ENCODE results near the gene SHTN1. TPM values are rescaled to one million over a fixed set of nuclear protein-coding genes. Genes with fewer than 3 reads are reported as not detected.

The SHTN1 gene
- total and polyA plus RNA-seq, 2 of the 4 experiments (the other 2 are of a cell fraction), result 0.54 to 2.3 TPM

DNA sequence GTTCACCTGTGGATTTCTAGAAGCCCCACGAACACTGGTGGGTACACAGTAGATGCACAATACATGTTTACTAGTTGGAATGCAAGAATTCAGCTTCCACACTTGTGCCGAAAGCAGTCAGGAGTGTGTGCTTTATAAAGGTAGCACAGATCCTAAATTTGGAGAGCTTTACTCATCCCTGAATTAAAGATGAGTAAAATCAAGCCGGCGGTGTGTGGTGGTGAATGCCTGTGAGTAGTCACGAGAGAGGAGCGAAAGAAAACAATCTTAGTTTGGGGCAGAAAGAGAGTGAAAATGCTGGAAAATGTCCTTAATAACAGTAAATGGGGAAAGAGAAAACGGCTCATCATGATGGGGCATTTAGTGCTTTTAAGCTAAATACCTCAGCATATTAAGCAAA, 169.3 kb downstream of the SHTN1 start:
- 46% methylated on average over 4 of the region's 7 CpGs; no CpG with 5 or more reads in 1 of the 2 experiments for WGBS, 2 experiments (ENCODE audit: extremely low coverage in 2 of 2, insufficient read length in 1 of 2)
- Histone ChIP-seq H4K8ac (ENCODE audit: low read depth in 2 of 2, low read length in 2 of 2) (no peak overlapping the region), H2BK20ac (ENCODE audit: low read depth, low read length) (no peak overlapping the region), H4K5ac (ENCODE audit: low read depth, low read length) (no peak overlapping the region), H3K4me2 (ENCODE audit: low read depth, low read length) (no peak overlapping the region), H2BK5ac (ENCODE audit: low read depth, low read length, poor library complexity, severe bottlenecking) (no peak overlapping the region), H3K79me1 (ENCODE audit: low read depth in 1 of 2, low read length in 2 of 2) (no peaks in the 10 kb centered on the region), H3K14ac (replicated peaks; ENCODE audit: low read depth, low read length) (no peak overlapping the region), H3K9me1 (ENCODE audit: insufficient read depth, low read length) (no peaks in the 10 kb centered on the region), H3K9me3 (ENCODE audit: control insufficient read depth, insufficient read depth, low read length) (no peaks in the 10 kb centered on the region), H2AFZ (replicated peaks; ENCODE audit: low read length, poor library complexity) (no peak overlapping the region), H3K27ac (ENCODE audit: insufficient read depth, low read length) (no peak overlapping the region), H3K27me3 (ENCODE audit: control insufficient read depth, insufficient read depth, low read length) (peaks cover 34% of the 10 kb centered on the region), H3K36me3 (ENCODE audit: control insufficient read depth, insufficient read depth, low read length) (no peaks in the 10 kb centered on the region), H3K23ac (ENCODE audit: low read depth, low read length) (no peak overlapping the region), H2BK15ac (ENCODE audit: low read depth, low read length) (no peak overlapping the region), H2BK120ac (ENCODE audit: low read depth, low read length) (no peak overlapping the region), H4K20me1 (ENCODE audit: insufficient read depth, low read length) (no peaks in the 10 kb centered on the region), H3K9ac (ENCODE audit: low read depth, low read length) (no peak overlapping the region), H3K4ac (ENCODE audit: low read depth, low read length) (no peak overlapping the region), H2AK9ac (replicated peaks; ENCODE audit: low read depth, low read length, poor library complexity) (no peak overlapping the region), H3K18ac (ENCODE audit: low read depth, low read length) (no peak overlapping the region), H4K91ac (ENCODE audit: insufficient read depth, low read depth, low read length) (no peak overlapping the region), H3K4me3 (ENCODE audit: insufficient read depth, low read depth, low read length) (no peak overlapping the region), H3K56ac (ENCODE audit: extremely low read depth, insufficient read depth, low read length) (no peak overlapping the region), H2AK5ac (ENCODE audit: low read depth, low read length) (no peak overlapping the region), H3K4me1 (ENCODE audit: control insufficient read depth, insufficient read depth, low read length) (no peaks in the 10 kb centered on the region)
- TF ChIP-seq RCOR1 (IDR thresholded peaks at IDR 0.05; ENCODE audit: insufficient replicate concordance, low read length) (no peak), ELK1 (IDR thresholded peaks at IDR 0.05; ENCODE audit: borderline replicate concordance, low read depth, low read length) (no peak), BHLHE40 (IDR thresholded peaks at IDR 0.05; ENCODE audit: low read depth, low read length) (no peak), NFE2L2 (IDR thresholded peaks at IDR 0.05; ENCODE audit: low read depth, low read length) (no peak), RAD21 (IDR thresholded peaks at IDR 0.05; ENCODE audit: low read length) (no peak), CHD1 (IDR thresholded peaks at IDR 0.05; ENCODE audit: low read depth, low read length) (no peak), MAFK (IDR thresholded peaks at IDR 0.05; ENCODE audit: low read depth, low read length) (no peak), POLR2A (IDR thresholded peaks at IDR 0.05; ENCODE audit: low read depth, low read length) (no peak), RFX5 (IDR thresholded peaks at IDR 0.05; ENCODE audit: low read depth, low read length) (no peak), MAZ (IDR thresholded peaks at IDR 0.05; ENCODE audit: borderline replicate concordance, low read depth, low read length) (no peak)
- TF ChIP-seq, protein P1, sequence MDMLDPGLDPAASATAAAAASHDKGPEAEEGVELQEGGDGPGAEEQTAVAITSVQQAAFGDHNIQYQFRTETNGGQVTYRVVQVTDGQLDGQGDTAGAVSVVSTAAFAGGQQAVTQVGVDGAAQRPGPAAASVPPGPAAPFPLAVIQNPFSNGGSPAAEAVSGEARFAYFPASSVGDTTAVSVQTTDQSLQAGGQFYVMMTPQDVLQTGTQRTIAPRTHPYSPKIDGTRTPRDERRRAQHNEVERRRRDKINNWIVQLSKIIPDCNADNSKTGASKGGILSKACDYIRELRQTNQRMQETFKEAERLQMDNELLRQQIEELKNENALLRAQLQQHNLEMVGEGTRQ (IDR thresholded peaks at IDR 0.05; ENCODE audit: low read depth, low read length), result no peak
- ChIA-PET CTCF (no interaction called here), POLR2A (ENCODE audit: unreplicated experiment) (no interaction called here)
- ATAC-seq (ENCODE audit: low read depth) (no peak), DNase-seq (no peak)
- no TSS peak for BruUV-seq (replicated peaks)
- dilution Hi-C loops (cut with HindIII; ENCODE audit: low sequenced_read_pairs, unreplicated experiment) (no loop called here), intact Hi-C loops (cut with micrococcal nuclease) (loop anchor here (2.0 kb wide), 2 partner anchors 329 to 339 kb away; no protein-coding TSS in a partner anchor), in situ Hi-C loops (cut with MboI; ENCODE audit: low sequenced_read_pairs) (no loop called here)
